Endothelial cell of umbilical vein (primary cell): Measurements from ENCODE around the gene ERAP2. TPM values are rescaled to one million over a fixed set of nuclear protein-coding genes. Genes with fewer than 3 reads are reported as not detected.

Experiments
- BruUV-seq: library from RNA; stranded (reverse); fragments of 400-500 nt; replicated peaks from 2 replicates; lab custom pipeline; 2021; lab: Mats Ljungman, UMichigan
- CTCF ChIA-PET: fragments of 300-600, 350-600 bp; sonication (Branson Sonifier 250); formaldehyde crosslinking; loops from one replicate; lab custom pipeline; 2021; ENCODE audit warnings: antibody characterized with exemption, inconsistent platforms; lab: Charles Lee
- POLR2A ChIA-PET: fragments of 300-600, 350-600 bp; sonication (Branson Sonifier 250); formaldehyde crosslinking; loops from one replicate; lab custom pipeline; 2021; ENCODE audit warnings: antibody characterized with exemption, inconsistent platforms; lab: Charles Lee
- DNase-seq: peaks from one replicate; pipeline ENCODE4 v3.0.0-alpha.2; 2011; ENCODE audit warnings: low read depth, low spot score
- FAIRE-seq: peaks from 2 replicates; lab custom pipeline; 2011; peaks lifted over from hg19 to GRCh38; lab: Jason Lieb, UNC
- H2AFZ ChIP-seq: 2 replicates; pipeline ENCODE4 v1.6.0; 2012; ENCODE audit warnings: low read depth, low read length, control low read depth, inconsistent platforms
- H3K27ac ChIP-seq: 2 replicates; pipeline ENCODE4 v1.5.1; 2011; ENCODE audit warnings: low read depth, mild to moderate bottlenecking, control low read depth, low read length, moderate library complexity; ENCODE audit not compliant: insufficient read depth
- H3K27me3 ChIP-seq, 2 experiments: 2 replicates each; pipeline versions ENCODE4 v1.6.0 to v1.6.1; 2011; ENCODE audit warnings: low read length in 2 of 2, mixed read lengths in 1 of 2; ENCODE audit not compliant: control insufficient read depth in 2 of 2, insufficient read depth in 2 of 2
- H3K36me3 ChIP-seq, 2 experiments: 2 replicates in 1 of 2; 3 replicates in 1 of 2; pipeline ENCODE4 v1.5.1; 2011; ENCODE audit warnings: low read length in 2 of 2, mild to moderate bottlenecking in 1 of 2, moderate library complexity in 1 of 2; ENCODE audit not compliant: control insufficient read depth in 2 of 2, insufficient read depth in 2 of 2; ENCODE audit errors: extremely low read depth in 1 of 2
- H3K4me1 ChIP-seq: 3 replicates; pipeline ENCODE4 v1.5.1; 2011; ENCODE audit warnings: mild to moderate bottlenecking, low read length; ENCODE audit not compliant: control insufficient read depth, insufficient read depth; ENCODE audit errors: extremely low read depth
- H3K4me2 ChIP-seq: 2 replicates; pipeline ENCODE4 v1.6.1; 2011; ENCODE audit warnings: low read length, control low read depth, mixed read lengths; ENCODE audit not compliant: insufficient read depth
- H3K4me3 ChIP-seq, 3 experiments: fragments of 200-600 bp in 1 of 3; sonication (generic), shearing (Covaris generic) in 1 of 3; replicated peaks in 1 of 3; 2 replicates each; pipeline ENCODE4 v1.5.1; 2011 to 2016; ENCODE audit warnings: control low read depth in 3 of 3, low read length in 3 of 3, mild to moderate bottlenecking in 2 of 3, inconsistent platforms in 1 of 3, low read depth in 1 of 3, moderate library complexity in 1 of 3; ENCODE audit not compliant: insufficient read depth in 1 of 3
- H3K79me2 ChIP-seq: 2 replicates; pipeline ENCODE4 v1.6.0; 2012; ENCODE audit warnings: low read length, inconsistent platforms; ENCODE audit not compliant: control insufficient read depth, insufficient read depth
- H3K9ac ChIP-seq: replicated peaks from 2 replicates; pipeline ENCODE3; 2011; ENCODE audit warnings: low read length, control low read depth; ENCODE audit not compliant: insufficient read depth; ENCODE audit errors: extremely low read depth
- H3K9me1 ChIP-seq: replicated peaks from 3 replicates; pipeline ENCODE4 v1.6.0; 2011; ENCODE audit warnings: mild to moderate bottlenecking, low read length; ENCODE audit not compliant: control insufficient read depth, insufficient read depth; ENCODE audit errors: extremely low read depth
- H3K9me3 ChIP-seq: replicated peaks from 2 replicates; pipeline ENCODE4 v1.5.1; 2012; ENCODE audit warnings: low read length, inconsistent platforms; ENCODE audit not compliant: control insufficient read depth, insufficient read depth
- H4K20me1 ChIP-seq: replicated peaks from 2 replicates; pipeline ENCODE3; 2011; ENCODE audit warnings: mild to moderate bottlenecking, low read length; ENCODE audit not compliant: control insufficient read depth, insufficient read depth; ENCODE audit errors: extremely low read depth
- CTCF ChIP-seq, 2 donors: IDR thresholded peaks; 1 replicate in 1 of 2; 2 replicates in 1 of 2; pipeline ENCODE4 v1.5.1; 2011; ENCODE audit warnings: low read length in 2 of 2, mild to moderate bottlenecking in 2 of 2, moderate library complexity in 2 of 2, control low read depth in 1 of 2, inconsistent platforms in 1 of 2, low read depth in 1 of 2; ENCODE audit not compliant: insufficient read depth in 1 of 2; ENCODE audit errors: extremely low read depth in 1 of 2
- EZH2 ChIP-seq: IDR thresholded peaks from 2 replicates; pipeline ENCODE4 v1.6.1; 2012; ENCODE audit warnings: borderline replicate concordance, low read depth, mild to moderate bottlenecking, moderate library complexity, low read length, inconsistent platforms; ENCODE audit not compliant: severe bottlenecking
- FOS ChIP-seq: IDR thresholded peaks from 2 replicates; pipeline ENCODE4 v1.6.1; 2011; ENCODE audit warnings: mild to moderate bottlenecking, low read length, moderate library complexity, borderline replicate concordance; ENCODE audit not compliant: insufficient read depth
- GATA2 ChIP-seq: IDR thresholded peaks from 2 replicates; pipeline ENCODE4 v1.7.0; 2011; ENCODE audit warnings: low read depth, mild to moderate bottlenecking, moderate library complexity, mixed read lengths, low read length; ENCODE audit not compliant: insufficient read length, insufficient read depth
- JUN ChIP-seq: IDR thresholded peaks from 2 replicates; pipeline ENCODE4 v1.6.1; 2011; ENCODE audit warnings: borderline replicate concordance, low read depth; ENCODE audit not compliant: insufficient read length, insufficient read depth
- MYC ChIP-seq: IDR thresholded peaks from one replicate; pipeline ENCODE4 v1.6.1; 2011; ENCODE audit warnings: mild to moderate bottlenecking, low read depth, low read length
- POLR2A ChIP-seq: IDR thresholded peaks from 2 replicates; pipeline ENCODE4 v1.6.1; 2012; ENCODE audit warnings: low read depth, mild to moderate bottlenecking, control low read depth, low read length
- POLR2AphosphoS5 ChIP-seq: IDR thresholded peaks from 2 replicates; pipeline ENCODE4 v1.6.1; 2012; ENCODE audit warnings: low read depth, mild to moderate bottlenecking, control low read depth, low read length, moderate library complexity; ENCODE audit not compliant: insufficient read depth
- dilution Hi-C: fragments of 300-500 bp; cut with MboI; formaldehyde crosslinking; loops from one replicate; pipeline ENCODE4 v1.15.0; 2019; ENCODE audit warnings: low sequenced_read_pairs; ENCODE audit not compliant: extremely low pct_ligation_motif_present
- intact Hi-C: fragments of 100-400 bp; cut with micrococcal nuclease; formaldehyde crosslinking; loops from one replicate; pipeline ENCODE4 v1.10.0; 2022
- polyA plus RNA-seq, 4 experiments: library from polyadenylated mRNA; depleted of rRNA in 3 of 4; stranded (reverse) in 3 of 4; unstranded in 1 of 4; fragments of >200 nt; gene quantifications; 2 replicates each; pipeline versions ENCODE4 v1.2.1 to v1.2.3, GENCODE V29; 2011 to 2012; ENCODE audit warnings: missing spikeins in 1 of 4
- total RNA-seq: library from RNA; stranded (reverse); gene quantifications from 2 replicates; pipeline ENCODE4 v1.2.3, GENCODE V29; 2021
- TF ChIP-seq, protein P1 (sequence below): IDR thresholded peaks from 2 replicates; pipeline ENCODE4 v1.6.1; 2011; ENCODE audit not compliant: insufficient read depth, insufficient read length

ERAP2 gene
- total and polyA plus RNA-seq, 2 donors (not counting 3 experiments of a cell fraction or from before 2014, with no cell fraction given), result 3.1 to 10.0 TPM

DNA sequence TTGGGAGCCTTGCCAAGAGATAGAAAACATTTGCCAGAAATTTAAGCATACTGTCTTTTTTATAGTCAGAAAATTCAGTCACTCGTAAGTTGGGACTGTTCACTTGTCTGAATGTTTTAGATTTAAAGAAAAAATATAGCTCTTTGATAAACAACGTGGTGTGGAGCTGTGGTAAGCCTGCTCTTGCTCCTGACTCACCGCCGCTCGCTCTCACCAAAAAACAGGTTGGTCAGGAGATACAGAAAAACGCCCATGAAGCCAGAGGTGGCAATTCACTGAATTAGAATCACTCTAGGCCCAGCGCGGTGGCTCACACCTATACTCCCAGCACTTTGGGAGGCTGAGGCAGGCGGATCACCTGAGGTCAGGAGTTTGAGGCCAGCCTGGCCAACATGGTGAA lies 65.8 kb downstream of the ERAP2 start:
- Histone ChIP-seq H3K9ac (no peak overlapping the region), H3K27ac (no peak overlapping the region), H3K4me1 (peaks cover 4% of the 10 kb centered on the region), H3K9me3 (no peaks in the 10 kb centered on the region), H2AFZ (no peak overlapping the region), H4K20me1 (peaks cover 2% of the 10 kb centered on the region), H3K27me3 (no peaks in the 10 kb centered on the region), H3K79me2 (peaks cover 38% of the 10 kb centered on the region), H3K36me3 (no peaks in the 10 kb centered on the region), H3K4me3 (no peak overlapping the region), H3K9me1 (no peaks in the 10 kb centered on the region), H3K4me2 (no peak overlapping the region)
- ChIA-PET CTCF (interaction anchor here (0.8 to 1.3 kb wide), 2 partner anchors 73 to 201 kb away, joined by 3 to 4 read pairs; partner anchors contain the start of gene LIX1), POLR2A (no interaction called here)
- TF ChIP-seq CTCF (IDR thresholded peaks at IDR 0.05; ENCODE audit: extremely low read depth in 1 of 2, insufficient read depth in 1 of 2, low read depth in 1 of 2, low read length in 2 of 2) (no peak), GATA2 (no peak), POLR2AphosphoS5 (no peak), POLR2A (no peak), FOS (no peak), JUN (no peak), MYC (no peak), EZH2 (no peak)
- TF ChIP-seq, protein P1, sequence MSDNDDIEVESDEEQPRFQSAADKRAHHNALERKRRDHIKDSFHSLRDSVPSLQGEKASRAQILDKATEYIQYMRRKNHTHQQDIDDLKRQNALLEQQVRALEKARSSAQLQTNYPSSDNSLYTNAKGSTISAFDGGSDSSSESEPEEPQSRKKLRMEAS, result no peak
- intact Hi-C loops, result no loop called here
- FAIRE-seq (no peak), DNase-seq (no peak)
- dilution Hi-C loops, result no loop called here
- no TSS peak for BruUV-seq
